H1 (cell line): ENCODE results near the gene TRIM59. TPM values are rescaled to one million over a fixed set of nuclear protein-coding genes. Genes with fewer than 3 reads are reported as not detected.

ENCODE experiments used
- CTCF ChIA-PET: fragments of 300-600 bp; sonication (Branson Sonifier 250); formaldehyde crosslinking; loops from one replicate; lab custom pipeline; 2021; ENCODE audit not compliant: partially characterized antibody; lab: Charles Lee
- POLR2A ChIA-PET: fragments of 300-600 bp; sonication (Branson Sonifier 250); formaldehyde crosslinking; loops from one replicate; lab custom pipeline; 2021; ENCODE audit warnings: inconsistent platforms; ENCODE audit not compliant: partially characterized antibody; lab: Charles Lee
- DNase-seq, 2 experiments: peaks; one replicate each; pipeline versions ENCODE4 v3.0.0 to v3.0.0-alpha.2; 2010 to 2022; ENCODE audit warnings: low spot score in 2 of 2, low read depth in 1 of 2, mixed read lengths in 1 of 2
- FAIRE-seq: peaks from 2 replicates; lab custom pipeline; 2011; peaks lifted over from hg19 to GRCh38; lab: Jason Lieb, UNC
- H2AFZ ChIP-seq: 2 replicates; pipeline ENCODE4 v1.8.1; 2012; ENCODE audit warnings: low read length, inconsistent platforms
- H2AK5ac ChIP-seq: 2 replicates; pipeline ENCODE4 v1.6.1; 2013; ENCODE audit warnings: low read depth, low read length
- H2BK120ac ChIP-seq: replicated peaks from 2 replicates; pipeline ENCODE3; 2013; ENCODE audit warnings: low read depth, low read length, inconsistent platforms
- H2BK12ac ChIP-seq: 2 replicates; pipeline ENCODE4 v1.6.1; 2013; ENCODE audit warnings: low read depth, low read length
- H2BK15ac ChIP-seq: 2 replicates; pipeline ENCODE4 v1.6.1; 2013; ENCODE audit warnings: low read length
- H2BK20ac ChIP-seq: 2 replicates; pipeline ENCODE4 v1.6.1; 2013; ENCODE audit warnings: low read length
- H2BK5ac ChIP-seq: 2 replicates; pipeline ENCODE4 v1.6.1; 2013; ENCODE audit warnings: low read depth, low read length
- H3K14ac ChIP-seq: 2 replicates; pipeline ENCODE4 v1.6.1; 2013; ENCODE audit warnings: inconsistent platforms; ENCODE audit not compliant: insufficient read length
- H3K18ac ChIP-seq: 2 replicates; pipeline ENCODE4 v1.6.1; 2013; ENCODE audit warnings: low read length; ENCODE audit errors: extremely low read depth
- H3K23ac ChIP-seq: 2 replicates; pipeline ENCODE4 v1.6.1; 2013; ENCODE audit warnings: inconsistent platforms; ENCODE audit not compliant: insufficient read length
- H3K23me2 ChIP-seq: 2 replicates; pipeline ENCODE4 v1.6.1; 2013; ENCODE audit warnings: low read depth, low read length
- H3K27ac ChIP-seq: 2 replicates; pipeline ENCODE4 v1.6.1; 2011; ENCODE audit warnings: low read depth, low read length, inconsistent platforms
- H3K27me3 ChIP-seq, 4 experiments: replicated peaks in 1 of 4; 1 replicate in 1 of 4; 2 replicates in 3 of 4; pipeline versions ENCODE4 v1.6.1 to v1.8.1; 2011 to 2013; ENCODE audit warnings: low read length in 3 of 4, mild to moderate bottlenecking in 3 of 4, inconsistent platforms in 2 of 4, mixed read lengths in 2 of 4, moderate library complexity in 1 of 4; ENCODE audit not compliant: control insufficient read depth in 3 of 4, insufficient read depth in 3 of 4; ENCODE audit errors: extremely low read depth in 1 of 4
- H3K36me3 ChIP-seq, 4 experiments: 2 replicates each; pipeline versions ENCODE4 v1.6.1 to v1.8.1; 2011 to 2013; ENCODE audit warnings: mild to moderate bottlenecking in 4 of 4, low read length in 3 of 4, moderate library complexity in 2 of 4, control low read depth in 1 of 4, inconsistent platforms in 1 of 4; ENCODE audit not compliant: insufficient read depth in 4 of 4, control insufficient read depth in 2 of 4
- H3K4ac ChIP-seq: replicated peaks from 2 replicates; pipeline ENCODE3; 2013; ENCODE audit warnings: low read length, low read depth, mixed read lengths, inconsistent platforms; ENCODE audit not compliant: insufficient read length
- H3K4me1 ChIP-seq, 4 experiments: replicated peaks in 1 of 4; 1 replicate in 1 of 4; 2 replicates in 3 of 4; pipeline versions ENCODE4 v1.6.1 to v1.8.1; 2011 to 2013; ENCODE audit warnings: low read length in 3 of 4, inconsistent platforms in 2 of 4, mixed read lengths in 1 of 4; ENCODE audit not compliant: insufficient read depth in 4 of 4, control insufficient read depth in 3 of 4
- H3K4me2 ChIP-seq, 2 experiments: 2 replicates each; pipeline versions ENCODE4 v1.6.1 to v1.8.1; 2011 to 2013; ENCODE audit warnings: low read depth in 2 of 2, low read length in 2 of 2, control low read depth in 1 of 2, inconsistent platforms in 1 of 2, mild to moderate bottlenecking in 1 of 2; ENCODE audit not compliant: insufficient read depth in 1 of 2
- H3K4me3 ChIP-seq, 4 experiments: fragments of 200-600, 300-600 bp in 1 of 4; sonication (generic), shearing (Covaris generic), sonication (Bioruptor Twin) in 1 of 4; 2 replicates each; pipeline versions ENCODE4 v1.5.1 to v1.8.1; 2011 to 2016; ENCODE audit warnings: low read length in 4 of 4, low read depth in 3 of 4, control low read depth in 2 of 4, inconsistent platforms in 2 of 4, mild to moderate bottlenecking in 2 of 4, mixed read lengths in 1 of 4, moderate library complexity in 1 of 4; ENCODE audit not compliant: insufficient read depth in 2 of 4; ENCODE audit errors: extremely low read depth in 1 of 4
- H3K56ac ChIP-seq: replicated peaks from 2 replicates; pipeline ENCODE3; 2013; ENCODE audit warnings: low read depth, mild to moderate bottlenecking, mixed read lengths, low read length, inconsistent platforms; ENCODE audit not compliant: insufficient read length
- H3K79me1 ChIP-seq: 2 replicates; pipeline ENCODE4 v1.6.1; 2013; ENCODE audit warnings: low read depth, low read length, control low read depth
- H3K79me2 ChIP-seq, 2 experiments: 2 replicates each; pipeline versions ENCODE4 v1.6.1 to v1.8.1; 2012 to 2013; ENCODE audit warnings: low read length in 2 of 2, mild to moderate bottlenecking in 2 of 2, inconsistent platforms in 1 of 2; ENCODE audit not compliant: insufficient read depth in 2 of 2, control insufficient read depth in 1 of 2
- H3K9ac ChIP-seq, 4 experiments: replicated peaks in 1 of 4; 1 replicate in 1 of 4; 2 replicates in 3 of 4; pipeline versions ENCODE4 v1.6.1 to v1.8.1; 2011 to 2013; ENCODE audit warnings: low read depth in 3 of 4, low read length in 3 of 4, control low read depth in 2 of 4, mild to moderate bottlenecking in 2 of 4, moderate library complexity in 2 of 4, inconsistent platforms in 1 of 4; ENCODE audit errors: extremely low read depth in 1 of 4
- H3K9me3 ChIP-seq, 2 experiments: 2 replicates each; pipeline versions ENCODE4 v1.6.1 to v1.8.1; 2012 to 2013; ENCODE audit warnings: mild to moderate bottlenecking in 2 of 2, moderate library complexity in 2 of 2, control low read depth in 1 of 2, inconsistent platforms in 1 of 2, low read depth in 1 of 2, low read length in 1 of 2, mixed read lengths in 1 of 2; ENCODE audit not compliant: insufficient read depth in 2 of 2
- H4K20me1 ChIP-seq, 2 experiments: replicated peaks in 1 of 2; 2 replicates each; pipeline versions ENCODE3 to v1.8.1; 2011 to 2013; ENCODE audit warnings: inconsistent platforms in 2 of 2, low read length in 2 of 2, mild to moderate bottlenecking in 1 of 2; ENCODE audit not compliant: insufficient read depth in 2 of 2, control insufficient read depth in 1 of 2
- H4K5ac ChIP-seq: 2 replicates; pipeline ENCODE4 v1.6.1; 2013; ENCODE audit warnings: low read length, low read depth, mixed read lengths, inconsistent platforms; ENCODE audit not compliant: insufficient read length
- H4K8ac ChIP-seq: 2 replicates; pipeline ENCODE4 v1.8.0; 2013; ENCODE audit warnings: mild to moderate bottlenecking, moderate library complexity, low read length, inconsistent platforms; ENCODE audit not compliant: insufficient read depth; ENCODE audit errors: extremely low read depth
- H4K91ac ChIP-seq: replicated peaks from 2 replicates; pipeline ENCODE3; 2013; ENCODE audit warnings: low read length, mixed read lengths, inconsistent platforms; ENCODE audit not compliant: insufficient read length
- BRCA1 ChIP-seq: IDR thresholded peaks from 2 replicates; pipeline ENCODE4 v1.6.1; 2012; ENCODE audit warnings: low read depth, low read length, improper control_type of control experiment
- CHD1 ChIP-seq: IDR thresholded peaks from 2 replicates; pipeline ENCODE4 v1.6.1; 2012; ENCODE audit warnings: low read depth, low read length, improper control_type of control experiment
- EZH2 ChIP-seq: fragments of 200-600 bp; sonication (generic); IDR thresholded peaks from 2 replicates; pipeline ENCODE4 v1.7.1; 2012; ENCODE audit warnings: low read depth, mild to moderate bottlenecking, moderate library complexity, low read length, inconsistent platforms; ENCODE audit not compliant: severe bottlenecking
- POLR2AphosphoS5 ChIP-seq: IDR thresholded peaks from 2 replicates; pipeline ENCODE4 v1.6.1; 2011; ENCODE audit warnings: low read depth, low read length
- RNF2 ChIP-seq: fragments of 200-900, 300-1000 bp; sonication (generic); IDR thresholded peaks from 2 replicates; pipeline ENCODE4 v1.7.1; 2016; ENCODE audit warnings: borderline replicate concordance, low read depth, mild to moderate bottlenecking, antibody characterized with exemption, low read length; ENCODE audit not compliant: poor library complexity, severe bottlenecking; ENCODE audit errors: missing control alignments
- SP4 ChIP-seq: IDR thresholded peaks from 2 replicates; pipeline ENCODE4 v1.6.1; 2012; ENCODE audit warnings: low read length, inconsistent platforms
- SUZ12 ChIP-seq: fragments of 200-600 bp; sonication (generic); IDR thresholded peaks from 2 replicates; pipeline ENCODE4 v1.6.1; 2012; ENCODE audit warnings: mild to moderate bottlenecking, inconsistent platforms, low read length, moderate library complexity, mixed read lengths
- TAF7 ChIP-seq: optimal IDR thresholded peaks from 2 replicates; pipeline ENCODE3; 2011; ENCODE audit warnings: low read depth, mild to moderate bottlenecking, inconsistent platforms, low read length, moderate library complexity, borderline replicate concordance
- TEAD4 ChIP-seq: IDR thresholded peaks from 2 replicates; pipeline ENCODE4 v1.6.1; 2012; ENCODE audit warnings: low read depth, low read length, inconsistent platforms, mixed read lengths
- WGBS, 2 experiments: shearing (Covaris generic) in 1 of 2; methylation state at CpG; one replicate each; pipeline versions ENCODE4 v1.1.6 to v1.1.7; 2013 to 2015; ENCODE audit warnings: low lambda C conversion rate in 2 of 2, mixed read lengths in 2 of 2, inconsistent platforms in 1 of 2, low coverage in 1 of 2, missing lambda C conversion rate in 1 of 2; ENCODE audit not compliant: insufficient replicate concordance in 2 of 2, insufficient coverage in 1 of 2, insufficient read length in 1 of 2; ENCODE audit errors: extremely low coverage in 1 of 2, missing lambda C conversion rate in 1 of 2; 5-methylcytosine and 5-hydroxymethylcytosine counted together
- polyA plus RNA-seq, 7 experiments: library from polyadenylated mRNA; depleted of rRNA in 3 of 7; stranded (reverse) in 5 of 7; unstranded in 2 of 7; fragments of >200 nt in 5 of 7; fragments of 200-250 nt in 2 of 7; gene quantifications; 1 replicate in 5 of 7; 2 replicates in 1 of 7; 4 replicates in 1 of 7; pipeline versions ENCODE4 v1.2.1 to v1.2.3, GENCODE V29; 2011 to 2013; ENCODE audit warnings: missing spikeins in 2 of 7, mixed read lengths in 2 of 7
- total RNA-seq: library from RNA; stranded (reverse); fragmentation: NEBNext Ultra II Directional; extraction: Animal tissue kit (Norgen Biotek cat#: 25700); gene quantifications from 2 replicates; pipeline ENCODE4 v1.2.1, GENCODE V29; 2021
- TF ChIP-seq, protein P1 (sequence below): IDR thresholded peaks from 2 replicates; pipeline ENCODE4 v1.6.1; 2012; ENCODE audit warnings: low read length, inconsistent platforms

The TRIM59 gene
- total and polyA plus RNA-seq, 2 of the 8 experiments (the other 6 are each of a cell fraction or from before 2014, with no cell fraction given), result 11.6 to 53.4 TPM

DNA sequence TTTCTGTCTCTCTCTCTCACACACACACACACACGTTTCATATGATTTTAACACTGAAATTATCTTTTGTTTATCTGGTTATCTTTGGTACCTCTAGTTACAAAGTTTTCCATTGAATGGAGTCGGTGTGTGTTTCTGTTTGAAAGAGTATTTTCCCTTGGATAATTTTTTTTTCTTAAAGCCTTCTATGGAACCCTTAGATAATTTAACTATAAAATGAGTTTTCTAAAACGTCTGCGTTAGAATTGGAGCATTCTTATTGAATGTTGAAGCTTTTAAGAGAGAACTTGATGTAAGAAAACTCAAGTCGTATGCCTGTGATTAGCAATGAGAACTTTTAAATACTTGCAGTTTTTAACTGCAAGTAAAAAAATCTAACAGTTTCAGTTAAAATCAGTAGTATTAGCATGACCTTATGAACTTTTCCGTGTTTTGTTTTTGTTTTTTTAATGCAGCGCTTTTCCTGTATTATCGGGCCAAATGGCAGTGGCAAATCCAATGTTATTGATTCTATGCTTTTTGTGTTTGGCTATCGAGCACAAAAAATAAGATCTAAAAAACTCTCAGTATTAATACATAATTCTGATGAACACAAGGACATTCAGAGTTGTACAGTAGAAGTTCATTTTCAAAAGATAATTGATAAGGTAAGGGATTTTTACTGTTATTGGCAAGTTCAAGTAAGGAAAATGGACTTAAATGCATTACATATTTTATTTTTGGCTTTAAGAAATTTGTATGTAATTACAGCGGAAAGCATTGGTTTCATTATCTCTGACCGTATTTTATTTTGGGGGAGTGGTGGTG lies 47.2 kb downstream of the TRIM59 start:
- DNase-seq (no peak), FAIRE-seq (no peak)
- TF ChIP-seq CHD1, result no peak
- TF ChIP-seq, protein P1, sequence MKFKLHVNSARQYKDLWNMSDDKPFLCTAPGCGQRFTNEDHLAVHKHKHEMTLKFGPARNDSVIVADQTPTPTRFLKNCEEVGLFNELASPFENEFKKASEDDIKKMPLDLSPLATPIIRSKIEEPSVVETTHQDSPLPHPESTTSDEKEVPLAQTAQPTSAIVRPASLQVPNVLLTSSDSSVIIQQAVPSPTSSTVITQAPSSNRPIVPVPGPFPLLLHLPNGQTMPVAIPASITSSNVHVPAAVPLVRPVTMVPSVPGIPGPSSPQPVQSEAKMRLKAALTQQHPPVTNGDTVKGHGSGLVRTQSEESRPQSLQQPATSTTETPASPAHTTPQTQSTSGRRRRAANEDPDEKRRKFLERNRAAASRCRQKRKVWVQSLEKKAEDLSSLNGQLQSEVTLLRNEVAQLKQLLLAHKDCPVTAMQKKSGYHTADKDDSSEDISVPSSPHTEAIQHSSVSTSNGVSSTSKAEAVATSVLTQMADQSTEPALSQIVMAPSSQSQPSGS, result no peak
- no peak for TF ChIP-seq RNF2
- TF ChIP-seq POLR2AphosphoS5, result no peak
- no peak for TF ChIP-seq SUZ12
- TF ChIP-seq EZH2, result no peak
- no peak for TF ChIP-seq BRCA1
- TF ChIP-seq TAF7, result no peak
- no peak for TF ChIP-seq TEAD4
- no peak for TF ChIP-seq SP4

More for the DNA sequence above, 47.2 kb downstream of the TRIM59 start:
- Histone ChIP-seq H2BK15ac (no peak overlapping the region), H3K27me3 (no peaks in the 10 kb centered on the region), H3K9ac (no peak overlapping the region), H3K23me2 (peaks cover 5% of the 10 kb centered on the region; the same call in 1 of the 2 replicates), H3K18ac (no peak overlapping the region), H4K5ac (no peak overlapping the region), H2BK20ac (no peak overlapping the region), H3K4ac (no peak overlapping the region), H3K27ac (no peak overlapping the region), H4K20me1 (peaks cover 18% of the 10 kb centered on the region in 2 experiments), H2AFZ (no peak overlapping the region), H3K79me1 (no peaks in the 10 kb centered on the region), H2BK5ac (no peak overlapping the region), H3K4me3 (peak overlapping the region; percentile 4 to 99 (median 48); a peak in 4 of 8 replicates), H3K79me2 (peaks cover 19 to 90% of the 10 kb centered on the region in 2 experiments), H3K14ac (no peak overlapping the region), H2AK5ac (no peak overlapping the region), H3K4me2 (peak overlapping the region; percentile 87 to 91; a peak in 3 of 4 replicates), H4K91ac (no peak overlapping the region), H3K9me3 (no peaks in the 10 kb centered on the region), H2BK120ac (no peak overlapping the region), H3K56ac (no peak overlapping the region), H4K8ac (no peak overlapping the region), H3K4me1 (no peaks in the 10 kb centered on the region; a peak in 3 of 7 replicates), H2BK12ac (no peak overlapping the region), H3K36me3 (peaks cover 0 to 34% (median 3%) of the 10 kb centered on the region in 4 experiments; a peak in 5 of 8 replicates), H3K23ac (no peak overlapping the region)
- 81% methylated on average over 11 of the region's 11 CpGs; no CpG with 5 or more reads in 1 of the 2 experiments for WGBS, 2 experiments
- CTCF ChIA-PET, result no interaction called here
- POLR2A ChIA-PET, result interaction anchor here (0.8 to 1.4 kb wide), 5 partner anchors 8 to 47 kb away, joined by 3 to 6 read pairs (median 4); partner anchors contain the start of gene TRIM59
